NCI-H1048 (cell line): Measurements from ENCODE around the gene UCN.
"Not testable (repeated sequence)": the region's sequence is repeated elsewhere in the genome, so short reads cannot be mapped to it uniquely, and the experiment has no call there.

Experiments used
- DNase-seq: peaks from one replicate; lab custom pipeline; 2025; lab: John Stamatoyannopoulos, UW

UCN gene

DNA sequence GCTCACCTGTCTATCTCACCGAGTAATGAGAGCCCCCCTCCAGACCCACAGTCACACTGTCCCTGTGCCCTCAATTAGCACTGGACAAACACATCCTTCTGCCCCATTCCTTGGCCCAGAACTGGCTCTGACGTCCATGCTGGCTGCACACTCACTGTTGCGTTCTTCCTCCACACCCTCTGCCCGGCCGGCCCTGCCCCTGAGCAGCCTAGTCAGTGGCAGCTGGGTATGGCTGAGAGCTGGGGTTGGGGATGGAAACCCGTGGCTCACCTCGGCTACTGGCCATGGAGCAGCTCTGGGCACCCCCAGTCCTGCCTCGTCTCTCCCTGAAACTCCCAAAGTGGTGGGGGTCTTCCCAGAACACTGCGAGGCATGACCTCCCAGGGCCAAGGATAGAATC, 6.5 kb upstream of the UCN start:
- DNase-seq, result no peak

DNA sequence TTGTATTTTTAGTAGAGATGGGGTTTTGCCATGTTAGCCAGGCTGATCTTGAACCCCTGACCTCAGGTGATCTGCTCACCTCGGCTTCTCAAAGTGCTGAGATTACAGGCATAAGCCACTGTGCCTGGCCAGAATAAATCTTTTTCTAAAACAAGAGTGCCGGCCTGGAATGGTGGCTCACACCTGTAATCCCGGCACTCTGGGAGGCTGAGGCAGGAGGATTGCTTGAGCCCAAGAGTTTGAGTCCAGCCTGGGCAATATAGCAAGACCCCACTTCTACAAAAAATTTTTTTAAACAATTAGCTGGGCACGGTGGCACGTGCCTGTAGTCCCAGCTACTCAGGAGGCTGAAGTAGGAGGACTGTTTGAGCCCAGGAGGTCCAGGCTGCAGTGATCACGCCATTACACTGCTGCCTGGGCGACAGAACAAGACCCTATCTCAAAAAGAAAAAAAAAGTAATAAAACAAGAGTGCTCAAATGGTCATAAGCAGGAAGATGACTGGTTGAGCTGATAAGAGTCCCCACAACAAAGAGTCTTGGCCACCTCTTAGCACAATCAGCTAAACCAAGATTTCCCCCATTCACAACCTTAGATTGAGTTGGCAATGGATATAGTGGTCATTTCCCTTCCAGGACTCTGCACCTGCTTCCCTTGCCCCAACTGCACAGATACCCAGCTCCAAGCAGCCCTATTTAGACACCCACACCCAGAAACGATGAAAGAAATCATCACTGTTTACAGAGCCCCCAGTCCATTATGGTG, 5.8 kb upstream of the UCN start:
- DNase-seq, result no peak

DNA sequence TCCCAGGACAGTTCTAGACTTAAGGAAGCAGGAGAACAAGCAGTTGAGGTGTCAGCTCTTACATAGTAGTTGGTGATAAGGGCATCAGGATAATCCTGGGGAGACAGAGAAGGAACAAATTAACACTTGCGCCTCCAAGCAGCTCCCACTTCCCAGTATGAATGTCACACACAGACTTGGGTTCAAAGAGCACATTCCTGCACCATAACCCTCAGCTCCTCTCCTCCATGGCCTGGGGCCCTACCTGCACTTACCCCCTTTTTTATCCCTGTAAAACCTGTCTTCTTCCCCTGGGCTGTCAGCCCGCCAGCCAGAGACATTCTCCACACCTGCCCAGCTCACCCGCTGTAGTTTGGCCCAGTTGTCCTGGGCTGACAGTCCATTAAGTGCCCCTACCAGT, 3.9 kb upstream of the UCN start:
- no peak for DNase-seq

DNA sequence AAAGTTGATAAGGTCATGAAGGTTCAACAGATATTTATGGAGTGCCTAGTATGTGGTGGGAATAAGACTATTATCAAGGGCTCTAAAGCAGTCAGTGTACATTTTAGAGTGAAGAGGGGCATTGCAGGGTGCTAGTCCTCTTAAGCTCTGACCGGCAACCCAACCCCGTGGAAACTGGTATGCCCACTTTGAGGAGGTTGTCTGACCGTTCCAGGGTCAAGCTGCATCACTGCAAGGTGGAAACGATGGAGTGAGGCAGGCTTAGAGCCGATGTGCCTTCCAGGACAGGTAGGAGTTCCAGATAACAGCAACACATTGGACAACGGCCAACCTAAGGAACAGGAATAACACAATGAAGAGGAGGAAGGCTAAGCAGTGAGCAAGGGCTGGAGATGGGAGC, 1.4 kb upstream of the UCN start:
- DNase-seq, result no peak

DNA sequence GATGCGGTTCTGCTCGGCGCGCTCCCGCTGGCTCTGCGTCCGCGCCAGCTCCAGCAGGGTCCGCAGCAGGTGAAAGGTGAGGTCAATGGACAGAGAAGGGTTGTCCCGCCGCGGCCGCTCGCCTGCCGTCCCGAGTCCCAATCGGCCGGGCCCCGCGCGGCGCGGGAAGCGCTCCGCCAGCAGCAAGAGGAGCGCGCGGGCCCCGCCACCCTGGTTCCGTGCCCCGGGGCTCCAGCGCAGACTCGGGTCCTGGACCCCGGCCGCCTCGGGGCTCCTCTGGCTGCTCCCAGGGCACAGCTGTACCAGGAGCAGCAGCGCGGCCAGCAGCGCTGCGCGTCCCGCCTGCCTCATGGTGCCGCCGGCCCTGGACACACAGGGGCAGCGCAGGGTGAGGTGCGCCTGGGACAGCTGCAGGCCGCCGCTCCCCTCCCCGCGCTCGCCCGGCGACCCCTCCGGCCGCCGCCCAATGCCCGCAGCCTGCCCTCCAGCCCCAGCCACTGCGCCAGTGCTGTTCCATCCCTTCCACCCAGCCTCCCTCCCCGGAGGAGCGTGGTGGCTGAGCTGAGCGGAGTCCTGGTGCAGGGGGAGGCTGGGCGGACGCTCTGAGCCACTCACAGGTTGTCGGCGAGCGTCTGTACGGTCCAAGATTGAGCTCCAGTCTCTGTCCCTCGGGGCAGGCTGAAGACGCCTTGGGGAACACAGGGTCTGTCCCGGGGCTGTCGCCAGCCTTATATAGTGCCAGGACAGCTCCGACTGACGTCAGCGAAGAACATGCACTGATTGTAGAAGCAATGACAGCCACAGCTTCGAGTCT, 493 bp downstream of the UCN start:
- no peak for DNase-seq

DNA sequence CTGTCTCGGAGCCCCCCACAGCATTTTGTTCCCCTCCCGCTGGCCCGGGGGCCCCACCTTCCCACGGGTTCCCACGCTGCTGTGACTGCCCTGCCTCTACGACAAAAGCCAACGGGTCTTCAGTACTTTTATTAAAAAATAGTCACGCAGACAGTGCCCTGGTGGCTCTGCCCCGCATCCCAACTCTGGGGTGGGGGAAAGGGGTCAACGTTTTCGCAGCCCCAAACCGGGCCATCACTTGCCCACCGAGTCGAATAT, 1.0 kb downstream of the UCN start:
- DNase-seq, result no peak

DNA sequence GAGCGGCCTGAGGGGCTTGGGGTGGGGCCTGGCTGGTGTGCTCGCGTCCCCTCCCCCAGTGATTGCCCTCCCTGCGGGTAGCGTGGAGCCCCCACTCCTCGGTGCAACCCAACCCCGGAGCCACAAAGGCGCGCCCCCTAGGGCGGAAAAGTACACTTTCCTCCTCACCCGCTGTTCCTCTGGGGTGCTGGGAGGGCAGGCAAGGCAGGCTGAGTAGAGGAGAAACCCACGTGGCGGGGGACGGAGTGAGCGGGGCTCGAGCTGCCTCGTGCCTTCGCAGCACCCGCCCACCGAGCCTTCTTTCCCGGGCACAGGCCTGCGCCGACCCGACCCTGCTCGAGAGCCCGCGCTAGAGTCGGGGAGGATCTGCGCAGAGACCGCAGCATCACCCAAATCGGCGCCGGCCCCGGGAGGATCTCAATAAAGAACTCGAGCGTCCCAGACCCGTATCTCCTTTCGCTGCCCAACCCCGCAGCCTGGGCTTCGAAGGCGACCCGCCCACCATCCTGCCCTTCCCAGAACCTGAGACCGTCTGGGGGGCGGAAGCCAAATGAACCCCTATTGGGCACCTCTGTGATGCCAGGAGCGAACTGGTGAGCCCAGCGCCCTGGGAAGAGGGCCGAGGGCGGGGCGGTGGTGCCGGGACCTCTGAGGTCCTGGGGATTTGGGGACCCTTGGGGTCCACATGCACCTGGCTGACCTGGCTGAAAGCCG, 1.5 kb downstream of the UCN start:
- no peak for DNase-seq

DNA sequence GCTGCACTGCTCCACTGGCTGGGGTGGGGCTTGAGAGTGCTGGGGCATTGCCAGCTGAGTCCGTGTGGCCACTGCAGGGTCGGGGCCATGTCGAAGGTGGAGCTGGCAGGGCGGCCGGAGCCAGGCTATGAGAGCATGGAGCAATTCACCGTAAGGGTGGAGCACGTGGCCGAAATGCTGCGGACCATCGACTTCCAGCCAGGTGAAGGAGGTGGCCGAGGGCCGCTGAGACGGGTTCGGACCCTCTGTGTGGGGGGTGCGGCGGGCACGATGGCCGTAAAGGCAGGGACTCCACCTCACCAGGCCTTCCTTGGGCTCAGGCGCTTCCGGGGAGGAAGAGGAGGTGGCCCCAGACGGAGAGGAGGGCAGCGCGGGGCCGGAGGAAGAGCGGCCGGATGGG, 2.1 kb downstream of the UCN start:
- DNase-seq, result no peak

DNA sequence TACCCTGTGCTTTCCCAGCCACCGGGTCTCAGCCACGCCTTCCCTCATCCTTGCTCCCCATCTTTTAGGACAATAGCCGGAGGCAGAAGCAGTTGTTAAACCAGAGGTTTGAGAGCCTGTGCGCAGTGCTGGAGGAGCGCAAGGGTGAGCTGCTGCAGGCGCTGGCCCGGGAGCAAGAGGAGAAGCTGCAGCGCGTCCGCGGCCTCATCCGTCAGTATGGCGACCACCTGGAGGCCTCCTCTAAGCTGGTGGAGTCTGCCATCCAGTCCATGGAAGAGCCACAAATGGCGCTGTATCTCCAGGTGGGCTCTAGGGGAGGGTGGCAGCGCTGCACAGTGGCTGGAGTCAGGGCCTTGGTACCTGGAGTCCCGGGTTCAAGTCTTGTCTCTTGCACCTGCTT, 2.7 kb downstream of the UCN start:
- DNase-seq, result no peak

DNA sequence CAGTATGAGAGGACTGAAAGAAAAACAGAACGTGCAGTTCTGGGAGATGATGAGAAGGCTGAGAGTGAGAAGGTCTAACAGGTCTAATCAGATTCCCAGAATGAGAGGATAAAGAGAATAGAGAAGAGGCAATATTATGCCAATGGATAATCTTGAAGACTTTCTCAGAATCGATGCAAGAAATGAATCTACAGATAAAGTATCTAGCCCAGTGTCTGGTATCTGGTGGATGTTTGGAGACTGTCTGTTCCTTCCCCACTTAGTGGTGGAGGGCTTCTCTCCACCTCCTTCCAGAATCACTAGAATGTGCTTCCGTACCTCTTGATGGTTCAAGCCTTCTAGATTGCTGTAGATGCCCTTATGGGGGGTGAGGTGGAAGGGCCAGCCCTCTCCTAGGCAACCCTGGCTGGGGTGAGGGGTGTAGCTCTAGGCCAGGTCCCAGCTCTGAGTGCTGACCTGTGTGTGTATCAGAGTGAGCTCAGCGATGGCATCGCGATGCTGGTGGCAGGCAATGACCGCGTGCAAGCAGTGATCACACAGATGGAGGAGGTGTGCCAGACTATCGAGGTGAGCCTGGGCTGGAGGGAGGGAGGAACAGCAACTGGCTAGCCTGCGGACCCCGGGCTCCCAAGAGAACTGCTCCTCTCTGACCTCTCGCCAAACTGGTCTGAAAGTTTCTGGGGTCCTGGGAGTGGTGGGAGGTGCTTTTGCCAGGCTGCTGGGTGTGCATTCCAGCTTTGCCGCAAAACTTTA, 3.6 kb downstream of the UCN start:
- DNase-seq, result no peak

DNA sequence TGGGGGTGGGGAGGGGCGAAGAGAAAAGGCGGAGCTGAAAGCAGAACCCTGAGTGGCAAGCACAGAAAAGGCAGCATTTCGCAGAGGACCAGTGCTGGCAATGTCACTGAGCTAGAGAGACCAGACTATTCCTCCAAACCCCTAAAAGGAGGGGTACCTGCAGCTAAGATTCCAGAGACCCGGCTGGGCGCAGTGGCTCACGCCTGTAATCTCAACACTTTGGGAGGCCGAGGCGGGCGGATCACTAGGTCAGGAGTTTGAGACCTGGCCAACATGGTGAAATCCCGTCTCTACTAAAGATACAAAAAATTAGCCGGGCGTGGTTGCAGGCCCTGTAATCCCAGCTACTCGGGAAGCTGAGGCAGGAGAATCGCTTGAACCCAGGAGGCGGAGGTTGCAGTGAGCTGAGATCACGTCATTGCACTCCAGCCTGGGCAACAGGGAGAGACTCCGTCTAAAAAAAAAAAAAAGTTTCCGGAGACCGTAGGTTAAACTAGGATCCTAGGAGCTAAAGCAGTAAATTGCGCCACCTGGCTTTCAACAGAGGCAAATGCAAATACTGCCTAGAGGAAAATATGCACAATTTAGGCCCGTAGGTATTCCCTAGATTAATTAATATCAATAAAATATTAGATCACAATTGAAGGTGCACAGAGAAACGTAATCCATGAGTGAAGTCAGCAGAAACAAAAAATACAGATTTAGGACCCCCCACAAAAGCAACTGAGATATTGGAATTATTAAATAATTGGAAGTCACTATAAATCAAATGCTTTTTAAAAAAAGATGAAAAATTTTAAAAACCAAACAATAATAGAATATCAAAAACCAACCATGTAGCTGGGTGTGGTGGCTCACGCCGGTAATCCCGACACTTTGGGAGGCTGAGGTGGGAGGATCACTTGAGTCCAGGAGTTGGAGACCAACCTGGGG, 4.9 kb downstream of the UCN start:
- peak; percentile 13 for DNase-seq

DNA sequence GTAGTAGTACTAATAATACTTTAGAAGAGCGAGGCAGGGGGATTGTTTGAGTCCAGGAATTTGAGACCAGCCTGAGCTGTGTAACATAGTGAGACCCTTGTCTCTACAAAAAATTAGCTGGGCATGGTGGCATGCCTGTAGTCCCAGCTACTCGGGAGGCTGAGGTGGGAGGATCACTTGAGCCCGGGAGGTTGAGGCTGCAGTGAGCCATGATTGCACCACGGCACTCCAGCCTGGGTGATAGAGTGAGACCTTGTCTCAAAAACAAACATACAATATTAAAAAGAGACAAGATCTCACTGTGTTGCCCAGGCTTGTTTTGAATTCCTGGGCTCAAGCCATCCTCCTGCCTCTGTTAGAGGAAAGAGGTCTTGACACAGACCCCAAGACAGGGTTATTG, 7.6 kb downstream of the UCN start:
- not testable (repeated sequence) for DNase-seq

DNA sequence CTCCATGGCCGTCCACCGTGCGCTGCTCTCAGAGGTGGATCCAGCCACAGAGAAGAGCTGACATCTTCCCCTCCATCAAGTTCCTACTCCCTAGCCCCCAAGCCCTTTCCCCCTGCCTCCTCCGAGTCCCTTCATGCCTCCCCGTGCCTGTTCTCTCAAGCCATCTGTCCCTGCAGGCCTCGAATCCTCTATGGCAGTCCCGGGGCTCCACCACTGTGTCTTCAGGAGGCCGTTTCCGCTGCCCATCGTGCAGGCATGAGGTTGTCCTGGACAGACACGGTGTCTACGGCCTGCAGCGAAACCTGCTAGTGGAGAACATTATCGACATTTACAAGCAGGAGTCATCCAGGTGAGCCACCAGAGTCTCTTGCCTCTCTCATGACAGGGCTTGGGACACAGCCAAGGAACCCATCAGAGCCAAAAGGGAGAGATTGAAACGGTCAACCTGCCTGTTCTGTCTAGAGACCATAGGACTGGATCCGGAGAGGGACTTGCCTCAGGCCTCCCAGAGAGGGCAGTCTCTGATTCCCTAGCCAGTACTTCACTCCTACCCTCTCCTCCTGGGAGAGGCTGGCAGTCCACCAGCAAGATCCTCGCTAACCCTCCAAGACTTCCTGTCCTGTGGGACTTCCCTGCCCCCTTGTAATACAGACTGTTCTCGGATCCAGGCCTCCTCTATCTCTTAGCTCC, 9.7 kb downstream of the UCN start:
- DNase-seq, result no peak

DNA sequence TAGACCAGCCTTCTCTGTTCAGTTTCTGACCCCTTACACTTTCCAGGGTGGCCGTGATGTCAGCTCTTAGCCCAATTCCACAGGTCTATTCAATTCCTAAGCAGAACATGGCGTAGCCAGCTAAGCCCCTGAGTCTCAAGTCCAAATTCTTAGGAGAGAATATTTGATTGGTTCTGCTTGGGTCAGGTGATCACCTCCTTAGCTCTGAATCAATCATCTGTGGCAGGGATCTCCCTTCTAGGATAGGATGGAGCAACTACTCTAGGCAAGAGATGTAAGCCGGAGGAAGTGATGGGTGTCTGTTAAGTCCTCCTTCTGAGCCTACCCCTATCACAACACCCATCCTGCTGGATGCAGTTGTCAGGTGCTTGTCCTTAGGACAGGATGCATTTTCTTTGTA, 11.1 kb downstream of the UCN start:
- DNase-seq, result no peak

DNA sequence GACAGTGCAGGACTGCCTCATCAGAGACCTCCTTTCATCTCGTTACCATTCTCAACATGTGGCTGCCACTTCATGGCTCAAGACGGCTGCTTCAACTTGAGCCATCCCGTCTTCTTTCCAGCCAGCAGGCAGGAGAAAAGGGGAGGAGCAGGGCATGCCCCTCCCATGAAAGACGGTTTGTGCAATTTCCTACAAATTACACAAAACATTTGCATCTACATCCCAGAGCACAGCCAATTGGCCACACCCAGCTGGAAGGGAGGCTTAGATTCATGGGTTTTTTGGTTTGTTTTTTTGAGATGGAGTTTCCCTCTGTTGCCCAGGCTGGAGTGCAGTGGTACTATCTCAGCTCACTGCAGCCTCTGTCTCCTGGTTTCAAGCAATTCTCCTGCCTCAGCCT, 11.8 kb downstream of the UCN start:
- no peak for DNase-seq

DNA sequence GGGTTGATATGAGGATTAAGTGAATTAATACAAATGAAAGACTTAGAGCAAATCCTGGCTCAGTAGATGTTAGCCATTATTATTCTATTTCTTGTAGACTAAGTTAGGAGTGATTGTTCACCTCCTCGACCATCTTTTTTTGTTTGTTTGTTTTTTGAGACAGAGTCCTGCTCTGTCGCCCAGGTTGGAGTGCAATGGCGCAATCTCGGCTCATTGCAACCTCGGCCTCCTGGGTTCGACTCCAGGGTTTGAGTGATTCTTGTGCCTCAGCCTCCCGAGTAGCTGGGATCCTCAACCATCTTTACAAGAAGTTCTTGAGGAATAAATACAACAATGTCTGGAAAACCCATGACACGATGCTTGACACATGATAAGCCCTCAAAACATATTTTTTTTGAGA, 13.3 kb downstream of the UCN start:
- DNase-seq, result no peak

DNA sequence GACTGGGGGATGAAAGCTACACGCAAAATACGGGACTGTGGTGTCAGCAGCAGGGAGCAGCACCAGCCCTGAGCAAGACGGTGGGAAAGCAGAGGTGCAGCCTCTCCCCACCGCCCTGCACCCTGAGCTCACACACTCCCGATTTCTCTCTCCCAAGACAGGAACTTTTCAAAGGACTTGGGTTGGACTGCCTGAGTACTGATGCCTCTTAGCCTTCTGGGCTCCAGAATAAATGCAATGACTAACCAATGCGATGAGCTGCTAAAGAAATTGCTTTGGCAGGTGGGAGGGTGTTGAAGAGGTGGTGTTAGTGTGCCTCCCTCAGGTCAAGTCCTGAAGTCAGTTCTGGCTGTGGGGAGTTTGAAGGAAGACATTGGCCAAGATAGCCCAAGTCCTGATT, 16.4 kb downstream of the UCN start:
- DNase-seq, result no peak

DNA sequence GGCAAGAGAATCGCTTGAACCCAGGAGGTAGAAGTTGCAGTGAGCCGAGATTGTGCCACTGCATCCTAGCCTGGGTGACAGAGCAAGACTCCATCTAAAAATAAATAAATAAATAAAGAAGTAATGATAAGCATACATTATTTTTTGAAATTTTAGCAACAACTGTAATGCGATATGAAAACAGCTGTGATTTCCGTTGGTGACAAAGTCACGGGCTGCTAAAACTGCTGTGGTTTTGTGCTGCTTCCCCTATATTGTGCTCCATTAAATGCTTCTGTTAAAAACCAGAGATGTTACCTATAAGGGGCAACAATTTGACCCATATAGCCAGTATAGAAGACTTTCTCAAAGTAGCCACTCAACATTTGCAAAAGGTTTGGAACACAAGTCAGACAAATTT, 17.7 kb downstream of the UCN start:
- no peak for DNase-seq

DNA sequence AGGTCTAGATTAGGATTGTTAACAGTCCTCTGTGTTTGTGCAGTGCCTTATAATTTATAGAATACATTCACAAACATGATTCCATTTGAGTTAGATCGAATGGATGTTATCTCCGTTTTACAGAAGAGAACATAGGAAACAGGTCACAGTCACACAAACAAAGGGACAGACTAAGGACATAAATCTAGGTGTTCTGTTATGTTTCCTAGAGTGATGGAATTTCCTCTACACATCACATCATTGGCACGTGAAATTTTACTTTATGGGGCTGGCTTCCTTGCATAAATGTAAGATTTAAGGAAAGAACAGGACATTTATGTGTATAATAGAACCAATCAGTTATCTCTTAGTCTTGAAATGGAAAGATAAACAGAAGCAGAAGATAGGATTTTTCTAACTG, 19.6 kb downstream of the UCN start:
- no peak for DNase-seq

DNA sequence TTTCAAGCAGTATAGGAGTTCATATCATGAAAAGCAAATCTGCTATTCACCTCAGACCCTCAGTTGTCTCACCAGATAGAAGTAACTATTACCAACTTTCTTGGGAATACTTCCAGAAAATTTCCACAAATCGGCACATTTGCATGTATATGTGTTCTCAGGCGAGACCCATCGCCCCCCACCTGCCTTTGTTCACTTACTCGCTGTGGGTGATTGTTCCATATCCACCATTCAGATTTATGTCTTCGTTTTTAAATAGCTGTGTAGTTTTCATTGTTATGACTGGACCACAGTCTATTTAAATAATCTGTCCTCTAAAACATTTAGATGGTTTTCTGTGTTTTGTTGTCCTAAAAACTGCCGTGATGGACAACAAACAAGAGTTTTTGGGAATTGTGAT, 22.8 kb downstream of the UCN start:
- no peak for DNase-seq

DNA sequence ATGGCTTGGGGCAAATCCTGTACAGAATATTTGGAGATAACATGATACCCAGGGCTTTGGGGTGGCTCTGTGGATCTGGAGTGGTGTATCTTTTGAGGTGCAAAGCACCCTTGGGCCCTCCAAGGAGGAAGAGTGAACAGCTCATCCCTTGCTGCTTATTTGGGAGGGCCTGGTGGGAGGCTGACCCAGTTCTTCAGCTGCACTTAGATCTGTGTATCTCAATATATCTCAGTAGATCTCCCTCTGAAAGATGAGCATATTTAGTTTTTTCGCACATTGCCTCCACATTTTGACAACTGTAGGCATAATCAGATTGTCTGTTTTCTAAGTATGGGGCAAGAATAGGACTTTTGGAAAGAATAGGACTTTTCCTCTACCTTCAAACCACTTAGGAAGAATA, 23.2 kb downstream of the UCN start:
- no peak for DNase-seq
